Hematopoietic multipotent progenitor cell treated with erythropoietin and hydrocortisone succinate and interleukin-3 and kit ligand, for 4 days (in vitro differentiated cells): ENCODE data around the gene IGFALS.

ENCODE experiments used
- DNase-seq: peaks from one replicate; pipeline ENCODE4 v3.0.0-alpha.2; 2015

IGFALS gene

DNA sequence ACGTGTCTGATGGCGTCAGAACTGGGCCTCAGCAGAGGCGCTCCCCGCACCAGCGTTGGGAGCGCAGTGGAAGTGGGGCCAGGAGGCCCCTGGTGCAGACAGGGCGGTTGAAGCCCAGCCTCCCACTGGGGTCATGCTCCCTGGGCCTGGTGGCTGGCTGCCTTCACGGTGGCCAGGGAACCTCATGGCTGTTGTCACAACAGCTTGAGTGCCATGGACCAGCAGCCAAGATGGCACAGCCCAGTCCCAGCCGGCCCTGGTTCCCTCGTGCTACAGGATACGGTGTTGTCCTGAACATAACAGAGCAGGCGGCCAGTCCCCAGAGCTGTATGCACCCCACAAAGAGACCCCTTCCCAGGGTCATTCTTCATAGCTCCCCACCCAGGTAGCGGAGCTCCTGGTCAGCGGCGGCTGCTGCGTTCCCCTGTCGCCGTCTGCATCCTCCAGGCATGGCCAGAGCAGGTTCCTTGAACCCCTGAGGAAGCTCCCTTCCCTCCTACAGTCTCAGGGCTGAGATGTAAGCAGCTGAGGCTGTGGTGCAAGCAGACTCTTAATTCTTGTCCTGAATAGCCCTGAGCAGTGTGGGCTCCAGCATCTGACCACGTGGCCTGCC lies 51.8 kb downstream of the IGFALS start:
- no peak for DNase-seq

DNA sequence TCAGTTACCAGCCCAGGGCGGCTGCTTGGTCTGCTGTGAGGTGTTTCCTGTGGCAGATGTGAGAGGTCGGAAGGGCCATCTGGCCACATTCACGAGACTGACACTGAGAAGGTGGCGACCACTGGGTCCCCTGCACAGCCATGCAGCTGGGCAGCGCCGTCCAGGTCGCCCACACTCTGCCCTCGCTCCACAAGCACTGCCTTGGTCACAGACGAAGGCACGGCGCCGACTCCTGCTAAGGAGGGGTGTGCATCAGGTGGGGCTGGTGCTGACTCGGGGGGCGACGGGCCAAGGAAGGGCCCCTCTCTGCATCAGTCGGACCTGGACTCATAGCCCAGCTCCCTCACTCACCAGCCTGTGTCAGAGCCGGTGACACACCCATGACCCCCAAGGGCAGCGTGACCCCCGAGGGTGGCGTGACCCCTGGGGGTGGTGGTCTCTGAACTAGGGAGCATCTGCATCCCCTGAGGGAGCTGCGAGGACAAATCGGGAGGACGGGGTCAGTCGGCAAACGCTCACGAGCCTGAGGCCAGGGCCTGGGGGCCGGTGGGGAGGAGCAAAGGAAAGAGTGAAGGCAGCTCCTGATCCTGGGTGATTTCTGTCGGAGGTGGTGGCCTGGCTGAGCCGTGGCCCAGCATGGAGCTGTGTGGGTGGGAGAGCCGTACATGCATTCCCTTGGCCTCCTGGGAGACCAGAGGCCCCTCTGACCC lies 52.6 kb downstream of the IGFALS start:
- DNase-seq: no peak
